HG02943 (cell line): ENCODE measurements around the gene RBM22.
"Not testable (repeated sequence)": the region's sequence is repeated elsewhere in the genome, so short reads cannot be mapped to it uniquely, and the experiment has no call there.

Source experiments
- ATAC-seq: cut with Tn5 transposase; IDR thresholded peaks from one replicate; pipeline ENCODE4 v1.9.1; 2021; ENCODE audit warnings: mild to moderate bottlenecking, low read depth, moderate library complexity; ENCODE audit not compliant: unreplicated experiment

Gene RBM22

DNA sequence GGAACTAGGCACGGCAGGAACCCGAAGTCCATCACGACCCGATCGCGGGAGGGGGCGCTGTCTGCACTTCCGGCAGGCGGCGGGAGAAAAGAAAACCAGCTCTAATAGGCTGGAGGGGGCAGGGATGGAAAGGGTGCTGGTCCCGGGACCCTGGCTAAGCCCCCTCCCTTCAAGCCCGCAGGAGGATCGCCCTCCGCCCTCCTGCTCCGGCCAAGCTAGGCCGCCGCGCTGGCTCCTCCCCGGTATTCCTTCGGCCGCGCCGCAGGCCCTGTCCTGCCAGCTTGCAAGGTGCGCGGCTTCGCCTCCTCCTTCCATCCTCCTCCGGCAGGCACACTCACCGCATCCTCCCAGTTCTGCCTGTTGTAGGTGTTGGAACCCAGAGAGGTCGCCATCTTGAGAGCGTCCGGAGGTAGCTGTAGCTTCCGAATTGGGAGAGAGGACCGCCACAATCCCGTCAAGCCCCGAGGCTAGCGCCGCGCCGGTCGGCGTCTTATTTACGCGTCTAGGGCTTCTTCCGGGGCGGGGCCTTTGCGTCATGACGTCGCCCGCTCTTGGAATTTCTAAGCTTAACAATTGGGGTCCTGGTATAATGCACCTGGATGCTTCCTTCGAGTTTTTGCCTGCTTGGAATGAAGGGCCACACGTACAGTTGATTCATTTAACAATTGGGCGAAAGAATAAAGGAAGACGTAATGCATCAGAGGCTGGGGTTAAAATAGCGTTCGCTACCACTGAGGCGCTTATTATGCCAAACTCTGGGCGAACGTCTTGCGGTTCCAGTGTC lies at the start of gene RBM22:
RBM22 (minus strand) TSS at position 469 of the 784 bp plus-strand sequence; CDS start at position 392, 77 bp downstream.
- peak; percentile 97 for ATAC-seq

DNA sequence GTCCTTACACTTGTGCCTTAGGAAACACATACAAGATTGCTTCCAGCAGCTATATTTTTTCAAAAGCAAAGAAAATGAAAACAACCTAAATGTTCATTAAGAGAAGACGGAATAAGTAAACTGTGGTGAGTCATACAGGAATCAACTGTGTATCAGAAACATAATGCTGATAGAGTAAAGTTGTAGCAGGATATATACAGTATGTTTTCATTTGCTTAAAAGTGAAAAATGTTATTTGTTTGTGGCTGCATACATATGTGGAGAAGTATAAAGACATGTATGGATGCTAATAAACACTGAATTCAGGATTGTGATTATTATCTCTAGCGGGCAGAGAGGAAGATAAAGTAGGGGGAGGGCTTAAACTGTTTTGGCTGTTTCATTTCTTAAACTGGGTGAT lies 49.6 kb upstream of the RBM22 start:
- ATAC-seq: no peak

DNA sequence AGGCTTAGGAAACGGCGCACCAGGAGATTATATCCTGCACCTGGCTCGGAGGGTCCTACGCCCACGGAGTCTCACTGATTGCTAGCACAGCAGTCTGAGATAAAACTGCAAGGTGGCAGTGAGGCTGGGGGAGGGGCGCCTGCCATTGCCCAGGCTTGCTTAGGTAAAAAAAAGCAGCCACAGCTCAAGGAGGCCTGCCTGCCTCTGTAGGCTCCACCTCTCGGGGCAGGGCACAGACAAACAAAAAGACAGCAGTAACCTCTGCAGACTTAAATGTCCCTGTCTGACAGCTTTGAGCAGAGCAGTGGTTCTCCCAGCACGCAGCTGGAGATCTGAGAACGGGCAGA lies 42.3 kb upstream of the RBM22 start:
- ATAC-seq: not testable (repeated sequence)

DNA sequence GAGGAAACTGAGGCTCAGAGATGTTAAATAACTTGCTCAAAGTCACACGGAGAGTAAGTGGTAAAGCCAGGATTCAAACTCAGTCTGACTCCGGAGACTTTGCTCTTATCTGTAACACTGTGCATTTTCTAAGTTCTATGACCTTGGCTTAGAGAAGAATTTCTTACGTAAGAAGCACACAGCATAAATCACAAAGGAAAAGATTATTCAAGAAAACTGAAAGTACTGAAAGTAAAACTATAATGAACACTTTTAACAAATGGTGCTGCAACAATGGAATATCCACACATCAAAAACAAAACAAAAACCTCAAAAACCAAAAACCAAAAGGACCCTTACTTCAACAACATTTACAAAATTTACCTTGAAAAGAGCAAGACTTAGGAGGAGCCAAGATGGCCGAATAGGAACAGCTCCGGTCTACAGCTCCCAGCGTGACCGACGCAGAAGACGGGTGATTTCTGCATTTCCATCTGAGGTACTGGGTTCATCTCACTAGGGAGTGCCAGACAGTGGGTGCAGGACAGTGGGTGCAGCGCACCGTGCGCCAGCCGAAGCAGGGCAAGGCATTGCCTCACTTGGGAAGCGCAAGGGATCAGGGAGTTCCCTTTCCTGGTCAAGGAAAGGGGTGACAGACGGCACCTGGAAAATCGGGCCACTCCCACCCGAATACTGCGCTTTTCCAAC lies 41.7 kb upstream of the RBM22 start:
- not testable (repeated sequence) for ATAC-seq

DNA sequence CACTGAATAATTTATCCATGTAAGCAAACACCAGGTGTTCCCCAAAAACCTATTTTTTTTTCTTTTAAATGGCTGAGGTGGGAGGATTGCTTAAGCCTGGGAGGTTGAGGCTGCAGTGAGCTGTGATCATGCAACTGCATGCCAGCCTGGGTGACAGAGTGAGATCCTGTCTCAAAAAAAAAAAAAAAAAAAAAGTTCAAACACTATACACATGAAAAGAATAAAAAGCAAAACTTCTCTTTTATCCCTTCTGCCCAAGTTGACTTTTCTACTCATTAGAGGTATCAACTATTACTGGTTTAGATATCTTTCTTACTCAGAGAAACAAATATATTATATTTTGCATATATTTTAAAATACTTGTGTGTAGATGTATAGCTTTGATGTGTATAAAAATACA lies 40.1 kb upstream of the RBM22 start:
- no peak for ATAC-seq

DNA sequence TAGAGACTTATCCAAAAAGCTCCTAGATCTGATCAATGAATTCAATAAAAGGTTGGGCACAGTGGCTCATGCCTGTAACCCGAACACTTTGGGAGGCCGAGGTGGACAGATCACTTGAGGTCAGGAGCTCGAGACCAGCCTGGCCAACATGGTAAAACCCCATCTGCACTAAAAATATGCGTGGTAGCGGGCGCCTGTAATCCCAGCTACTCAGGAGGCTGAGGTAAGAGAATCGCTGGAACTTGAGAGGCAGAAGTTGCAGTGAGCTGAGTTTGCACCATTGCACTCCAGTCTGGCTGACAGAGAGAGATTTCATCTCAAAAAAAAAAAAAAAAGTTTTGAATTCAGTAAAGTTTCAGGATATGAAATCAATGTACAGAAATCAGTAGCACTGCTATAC lies 38.0 kb upstream of the RBM22 start:
- ATAC-seq: no peak

DNA sequence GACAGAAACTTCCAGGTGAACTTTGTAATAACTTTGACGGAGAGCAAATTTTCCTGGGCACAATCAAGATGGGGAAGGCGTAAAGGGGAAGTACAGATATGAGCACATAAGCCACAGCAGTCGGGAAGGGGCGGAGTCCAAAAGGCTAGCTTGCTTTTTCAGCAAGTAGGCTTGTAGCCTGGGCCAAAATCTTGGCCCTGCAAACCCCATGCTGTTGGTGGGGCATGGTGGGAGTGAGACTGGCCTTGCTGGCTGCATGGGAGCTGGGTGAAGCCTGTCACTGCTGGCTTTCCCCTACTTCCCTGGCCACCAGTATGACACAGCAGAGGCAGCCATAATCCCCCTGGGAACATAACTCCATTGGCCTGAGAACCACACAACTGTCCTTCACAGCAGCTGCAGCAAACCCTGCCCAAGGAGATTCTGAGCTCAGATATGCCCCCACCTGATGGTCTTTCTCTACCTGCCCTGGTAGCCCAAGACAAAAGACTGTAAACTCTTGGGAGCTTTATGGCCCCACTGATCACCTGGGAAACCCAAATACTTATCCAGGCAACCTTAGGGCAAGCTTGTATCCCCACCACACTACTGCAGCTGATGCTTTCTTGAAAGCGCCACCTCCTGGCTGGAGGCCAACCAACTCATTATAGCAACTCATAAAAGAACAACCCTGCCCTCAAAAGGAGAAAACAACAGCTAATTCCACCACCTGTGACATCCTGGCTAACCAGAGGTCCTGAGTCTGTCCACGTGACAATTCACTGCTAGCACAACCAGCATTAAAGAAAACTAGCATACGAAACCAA lies 33.9 kb upstream of the RBM22 start:
- ATAC-seq: no peak

DNA sequence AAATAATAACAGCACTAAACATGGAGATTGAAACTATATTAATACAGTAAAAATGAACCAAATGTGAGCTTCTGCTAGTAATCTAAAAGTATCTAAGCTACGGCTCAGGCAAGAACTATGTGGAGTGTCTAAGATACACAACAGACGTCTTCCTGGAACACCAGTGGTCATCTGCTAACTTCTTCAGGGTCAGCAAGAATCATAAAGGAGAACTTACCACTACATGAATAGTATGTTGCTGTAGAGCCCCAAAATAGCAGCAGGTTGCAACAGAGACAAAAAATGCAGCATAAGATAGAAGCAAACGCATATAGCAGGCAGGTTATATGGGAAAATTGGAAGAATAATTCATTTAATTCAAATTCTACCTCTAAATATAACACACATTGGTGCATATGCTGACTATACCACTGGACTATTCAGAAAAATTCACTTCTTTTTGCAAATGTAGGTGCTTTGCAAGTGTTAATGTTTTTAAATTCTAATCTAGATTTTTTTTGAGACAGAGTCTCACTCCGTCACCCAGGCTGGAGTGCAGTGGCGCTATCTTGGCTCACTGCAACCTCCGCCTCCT lies 30.9 kb upstream of the RBM22 start:
- ATAC-seq: no peak

DNA sequence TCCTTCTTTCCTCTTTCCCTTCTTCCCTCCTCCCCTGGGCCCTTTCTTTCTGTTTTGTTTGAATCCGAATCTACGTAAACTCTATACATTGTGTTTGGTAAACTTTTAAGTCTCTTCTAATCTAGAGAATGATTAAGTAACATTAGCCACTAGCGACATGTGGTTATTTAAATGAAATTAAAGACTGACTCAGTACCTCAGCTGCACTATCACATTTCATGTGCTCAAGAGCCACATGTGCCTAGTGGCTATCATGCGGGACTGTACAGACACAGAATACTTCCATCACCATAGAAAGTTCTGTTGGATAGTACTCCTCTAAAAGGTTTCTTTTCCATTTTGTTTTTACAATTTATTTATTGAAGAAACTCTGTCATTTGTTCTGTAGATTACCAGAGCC lies 29.0 kb upstream of the RBM22 start:
- no peak for ATAC-seq

DNA sequence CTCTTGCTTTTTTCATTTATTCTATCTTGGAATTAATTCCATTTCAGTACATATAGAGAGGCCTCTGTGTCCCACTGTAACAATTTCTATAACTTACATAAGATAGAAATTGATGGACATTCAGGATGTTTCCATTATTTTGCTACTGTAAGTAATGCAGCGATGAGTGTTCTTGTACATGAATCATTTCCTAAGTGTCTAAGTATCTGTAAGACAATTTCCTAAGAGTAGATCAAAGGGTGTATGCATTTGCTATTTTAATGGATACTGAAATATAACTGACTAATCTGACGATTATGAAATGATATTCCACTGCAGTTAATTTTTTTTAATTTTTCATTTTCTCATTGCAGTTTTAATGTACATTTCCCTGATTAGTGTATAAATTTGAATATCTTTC lies 23.0 kb upstream of the RBM22 start:
- ATAC-seq: no peak

DNA sequence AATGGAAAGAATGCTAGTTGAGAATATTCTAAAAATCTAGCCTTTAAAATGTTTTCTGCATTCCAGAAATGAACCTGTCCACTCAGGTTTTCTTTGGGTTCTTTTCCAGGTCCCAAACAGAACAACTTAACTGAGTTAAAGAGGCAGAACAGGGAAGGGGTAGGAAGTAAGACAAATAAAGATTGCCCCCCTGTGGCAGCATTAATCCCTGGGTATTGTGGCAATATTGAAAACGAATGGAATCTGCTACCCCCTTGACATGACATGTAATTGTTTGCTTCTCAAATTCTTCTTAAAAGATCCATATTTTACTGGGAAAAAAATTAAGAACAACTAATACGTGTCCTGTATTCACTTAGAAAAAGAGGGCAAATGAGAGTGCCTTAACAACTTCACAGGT lies 9.3 kb upstream of the RBM22 start:
- no peak for ATAC-seq

DNA sequence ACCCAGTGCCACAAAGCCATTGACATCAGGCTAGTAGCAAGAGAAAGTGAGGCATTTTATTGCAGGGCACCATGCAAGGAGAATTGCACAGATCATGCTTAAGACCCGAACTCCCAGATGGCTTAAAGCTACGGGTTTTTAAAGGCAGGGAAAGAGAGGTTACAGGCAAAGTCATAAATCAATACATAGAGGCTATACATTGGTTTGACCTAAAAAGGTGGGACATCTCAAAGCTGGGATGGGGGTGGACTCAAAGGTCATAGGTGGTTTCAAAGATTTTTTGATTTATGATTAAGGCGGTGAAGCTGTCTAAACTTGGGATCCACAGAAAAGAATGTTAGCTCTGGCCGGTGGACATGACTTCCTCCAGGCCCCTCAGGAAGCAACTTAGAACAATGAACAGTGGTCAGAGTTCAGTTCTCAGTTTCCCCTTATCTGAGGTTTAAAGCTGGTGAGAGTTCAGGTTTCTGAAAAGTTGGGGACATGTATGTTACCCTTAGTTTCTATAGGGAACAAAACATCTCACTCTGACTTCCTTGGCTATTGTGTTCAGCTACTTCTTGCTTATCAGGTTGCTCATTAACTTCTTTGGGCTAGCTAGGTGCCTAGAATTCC lies 6.0 kb upstream of the RBM22 start:
- ATAC-seq: no peak

DNA sequence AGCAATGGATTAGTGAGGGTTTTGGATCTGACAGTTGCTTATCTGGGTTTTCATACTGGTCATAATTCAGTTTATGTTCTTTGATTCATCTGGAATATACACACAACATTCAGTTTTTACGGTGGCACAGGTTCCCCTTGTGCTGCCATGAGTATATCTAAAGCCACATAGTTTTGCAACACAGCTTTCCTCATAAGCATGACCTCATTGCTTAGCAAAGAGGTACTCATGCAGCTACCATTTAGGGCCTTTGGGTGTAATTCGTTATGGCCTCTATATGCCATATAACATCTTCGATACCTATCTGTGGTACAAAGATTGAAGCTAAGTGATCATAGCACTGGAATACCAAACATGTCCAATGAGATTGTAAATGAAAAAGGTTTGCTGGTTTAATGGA lies 2.9 kb upstream of the RBM22 start:
- ATAC-seq: no peak

DNA sequence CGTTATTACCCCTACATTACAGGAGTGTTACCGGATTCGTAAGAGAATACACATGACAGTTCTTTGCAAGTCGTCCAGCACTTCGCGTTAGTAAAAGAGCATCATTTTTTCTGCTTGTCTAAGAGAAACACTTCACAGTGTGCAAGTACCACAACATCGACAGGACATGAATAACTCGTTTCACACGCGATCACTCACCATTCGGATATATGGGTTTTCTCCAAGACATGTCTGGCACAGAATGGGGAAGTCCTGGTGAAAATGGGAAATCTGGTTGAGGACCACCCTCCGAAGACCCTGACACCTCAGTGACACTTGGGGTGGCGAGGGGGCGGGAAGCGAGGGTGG lies 642 bp downstream of the RBM22 start:
- ATAC-seq: peak; percentile 3

DNA sequence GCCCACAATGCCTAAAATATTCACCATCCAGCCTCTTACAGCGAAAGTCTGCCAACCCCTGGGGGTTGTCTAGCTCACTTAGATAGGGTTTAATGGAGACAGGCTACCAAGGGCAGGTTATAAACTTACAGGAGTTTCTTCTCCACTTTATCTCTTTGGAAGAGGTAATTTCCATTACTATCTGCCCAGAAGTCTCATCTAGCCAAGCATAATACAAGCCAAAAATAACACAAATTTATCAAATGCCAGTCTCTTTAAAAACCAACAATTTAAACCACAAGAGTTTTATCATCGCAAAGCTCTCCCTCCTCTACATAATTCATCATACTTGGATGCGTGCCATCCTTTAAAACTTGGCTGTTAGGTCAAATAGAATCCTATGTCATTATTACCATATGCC lies 6.2 kb downstream of the RBM22 start:
- ATAC-seq: no peak

DNA sequence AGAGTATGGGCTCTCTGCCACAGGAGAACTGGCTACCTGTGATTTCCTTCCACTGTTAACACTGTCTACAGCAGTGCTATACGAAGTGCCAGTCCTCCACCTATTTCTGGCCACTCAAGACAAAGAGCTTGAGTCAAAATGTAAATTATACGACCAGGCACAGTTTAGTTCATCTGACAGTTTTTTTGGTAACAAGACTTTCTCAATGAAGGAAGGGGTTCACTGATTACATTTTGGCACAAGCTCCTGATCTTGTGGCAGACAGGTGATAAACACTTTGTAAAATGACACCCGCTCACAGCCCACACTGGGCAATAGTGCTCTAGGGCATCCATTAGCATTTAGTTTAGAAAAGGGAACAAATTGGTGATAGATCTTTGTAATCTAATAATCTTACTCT lies 8.6 kb downstream of the RBM22 start:
- ATAC-seq: no peak

DNA sequence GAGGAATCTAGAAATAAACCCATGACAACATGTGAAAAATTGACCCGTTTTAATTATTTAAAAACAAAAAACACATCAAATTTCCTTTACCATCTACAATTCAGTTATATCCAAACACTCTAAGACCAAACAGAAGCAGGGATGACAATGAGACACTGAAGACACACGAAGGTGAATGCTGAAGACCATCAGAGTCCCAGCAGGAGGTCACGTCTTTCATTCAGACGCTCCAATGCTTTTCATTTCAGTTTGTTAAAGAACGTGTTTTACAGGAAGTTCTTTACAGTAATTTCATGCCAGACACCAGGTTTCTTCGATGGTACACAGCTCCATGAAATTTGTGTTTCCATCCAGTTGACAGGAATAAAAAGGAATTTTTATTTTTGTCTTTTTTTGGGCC lies 10.1 kb downstream of the RBM22 start:
- ATAC-seq: no peak

DNA sequence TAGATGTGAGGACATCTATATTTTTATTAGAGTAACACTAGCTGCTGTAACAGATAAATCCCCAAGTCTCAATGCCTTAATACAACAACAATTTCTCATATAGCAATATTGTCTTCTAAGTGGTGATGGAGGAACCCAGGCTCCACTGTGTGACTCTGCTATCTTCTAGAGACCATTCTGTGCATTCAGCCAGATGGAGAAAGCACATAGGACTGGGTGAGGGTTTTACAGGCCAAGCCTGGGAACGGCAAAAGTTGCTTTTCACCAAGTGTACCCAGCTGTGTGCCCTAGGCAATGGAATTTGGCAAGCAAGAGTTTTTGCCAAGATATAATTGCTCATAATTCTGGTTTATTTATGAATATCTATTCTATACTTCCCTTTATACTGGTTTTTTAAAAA lies 11.7 kb downstream of the RBM22 start:
- no peak for ATAC-seq

DNA sequence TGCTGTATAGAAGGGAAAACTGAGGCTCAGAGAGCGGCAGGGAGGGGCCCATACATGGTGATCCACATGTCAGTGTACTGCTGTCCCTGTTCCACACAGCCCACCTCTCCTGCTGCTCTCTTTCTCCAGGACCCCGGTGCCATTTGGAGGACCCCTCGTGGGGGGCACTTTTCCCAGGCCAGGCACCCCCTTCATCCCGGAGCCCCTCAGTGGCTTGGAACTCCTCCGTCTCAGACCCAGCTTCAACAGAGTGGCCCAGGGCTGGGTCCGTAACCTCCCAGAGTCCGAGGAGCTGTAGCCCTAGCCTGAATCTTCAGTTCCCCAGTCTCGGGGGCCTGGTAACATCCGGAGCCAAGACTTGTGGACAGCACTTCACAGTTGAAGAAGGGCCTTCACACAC lies 24.3 kb downstream of the RBM22 start:
- ATAC-seq: no peak

DNA sequence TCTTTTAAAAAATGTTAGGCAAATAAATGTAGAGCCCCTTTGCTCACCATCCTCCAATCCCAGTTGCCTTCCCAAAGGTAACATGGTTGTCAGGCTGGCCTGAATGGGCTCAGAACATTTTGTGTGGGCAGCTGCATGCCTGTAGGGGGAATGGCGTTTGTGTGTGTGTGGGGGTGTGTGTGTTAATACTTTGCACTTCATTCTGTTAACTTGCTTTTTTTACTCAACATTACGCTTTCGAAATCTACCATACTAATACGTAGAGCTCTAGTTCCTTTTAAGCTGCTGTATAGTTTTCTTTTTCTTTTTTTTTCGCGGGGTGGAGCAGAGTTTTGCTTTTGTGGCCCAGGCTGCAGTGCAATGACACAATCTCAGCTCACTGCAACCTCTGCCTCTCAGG lies 25.8 kb downstream of the RBM22 start:
- ATAC-seq: no peak

DNA sequence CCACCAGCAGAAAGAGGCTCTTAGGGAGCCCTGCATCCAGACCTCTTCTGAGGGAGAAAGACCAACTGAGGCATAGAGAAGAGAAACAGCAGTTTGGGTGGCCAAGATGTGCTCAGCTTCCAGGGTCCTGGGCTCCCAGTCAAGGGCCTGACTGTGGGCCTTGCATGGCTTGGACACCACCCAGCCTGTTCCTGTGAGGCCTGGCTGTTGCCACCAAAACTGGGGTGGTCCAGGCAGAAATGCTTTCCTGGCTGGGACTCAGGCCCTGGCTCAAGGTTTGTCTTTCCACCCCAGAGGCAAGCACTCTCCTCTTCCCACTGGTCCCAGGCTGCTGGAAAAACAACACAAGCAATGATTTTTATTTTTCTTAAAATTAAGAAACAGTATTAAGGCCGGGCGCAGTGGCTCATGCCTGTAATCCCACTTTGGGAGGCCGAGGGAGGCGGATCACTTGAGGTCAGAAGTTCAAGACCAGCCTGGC lies 26.5 kb downstream of the RBM22 start:
- no peak for ATAC-seq
